ENCODE data around the gene RABGEF1.
"Not testable (repeated sequence)": the region's sequence is repeated elsewhere in the genome, so short reads cannot be mapped to it uniquely, and the experiment has no call there.

Gene RABGEF1

GRCh38 chr7:66817208-66817795 is 76.8 kb downstream of the RABGEF1 start:
- not testable (repeated sequence) for DNase-seq

- not testable (repeated sequence) for DNase-seq
Measured at GRCh38 chr7:66817956-66818355, 77.4 kb downstream of the RABGEF1 start.

- no peak for DNase-seq
Measured at GRCh38 chr7:66824041-66824440, 83.5 kb downstream of the RABGEF1 start.

GRCh38 chr7:66825538-66825937 is 85.0 kb downstream of the RABGEF1 start:
- DNase-seq = peak; percentile 14

GRCh38 chr7:66826649-66827048 is 86.1 kb downstream of the RABGEF1 start:
- DNase-seq = no peak

- not testable (repeated sequence) for DNase-seq
Measured at GRCh38 chr7:66830976-66831375, 90.4 kb downstream of the RABGEF1 start.

- DNase-seq = no peak
Measured at GRCh38 chr7:66832531-66833351, 92.2 kb downstream of the RABGEF1 start.

GRCh38 chr7:66837007-66837406 is 96.5 kb downstream of the RABGEF1 start:
- peak; percentile 8 for DNase-seq

- no peak for DNase-seq
Measured at GRCh38 chr7:66837661-66838060, 97.1 kb downstream of the RABGEF1 start.

- no peak for DNase-seq
Measured at GRCh38 chr7:66839814-66840213, 99.3 kb downstream of the RABGEF1 start.

GRCh38 chr7:66840316-66840715 is 99.8 kb downstream of the RABGEF1 start:
- DNase-seq = no peak

GRCh38 chr7:66841898-66842297 is 101.4 kb downstream of the RABGEF1 start:
- DNase-seq = no peak

GRCh38 chr7:66843492-66843891 is 103.0 kb downstream of the RABGEF1 start:
- not testable (repeated sequence) for DNase-seq

- DNase-seq = peak; percentile 87
Measured at GRCh38 chr7:66844552-66845378, 104.2 kb downstream of the RABGEF1 start.

- no peak for DNase-seq
Measured at GRCh38 chr7:66845379-66846095, 105.0 kb downstream of the RABGEF1 start.

- DNase-seq = not testable (repeated sequence)
Measured at GRCh38 chr7:66846096-66846445, 105.5 kb downstream of the RABGEF1 start.

GRCh38 chr7:66847523-66847855 is 107.0 kb downstream of the RABGEF1 start:
- DNase-seq = not testable (repeated sequence)

GRCh38 chr7:66847879-66848790 is 107.6 kb downstream of the RABGEF1 start:
- DNase-seq = no peak

- no peak for DNase-seq
Measured at GRCh38 chr7:66859339-66859738, 118.8 kb downstream of the RABGEF1 start.

- DNase-seq = no peak
Measured at GRCh38 chr7:66859794-66860645, 119.5 kb downstream of the RABGEF1 start.

GRCh38 chr7:66860767-66861166 is 120.2 kb downstream of the RABGEF1 start:
- DNase-seq = no peak
